Hematopoietic multipotent progenitor cell treated with erythropoietin and hydrocortisone succinate and interleukin-3 and kit ligand, for 6 days (in vitro differentiated cells): ENCODE measurements around the gene RAD51C.
"Not testable (repeated sequence)": the region's sequence is repeated elsewhere in the genome, so short reads cannot be mapped to it uniquely, and the experiment has no call there.

Source experiments
- DNase-seq: peaks from one replicate; pipeline ENCODE4 v3.0.0-alpha.2; 2015

The RAD51C gene

DNA sequence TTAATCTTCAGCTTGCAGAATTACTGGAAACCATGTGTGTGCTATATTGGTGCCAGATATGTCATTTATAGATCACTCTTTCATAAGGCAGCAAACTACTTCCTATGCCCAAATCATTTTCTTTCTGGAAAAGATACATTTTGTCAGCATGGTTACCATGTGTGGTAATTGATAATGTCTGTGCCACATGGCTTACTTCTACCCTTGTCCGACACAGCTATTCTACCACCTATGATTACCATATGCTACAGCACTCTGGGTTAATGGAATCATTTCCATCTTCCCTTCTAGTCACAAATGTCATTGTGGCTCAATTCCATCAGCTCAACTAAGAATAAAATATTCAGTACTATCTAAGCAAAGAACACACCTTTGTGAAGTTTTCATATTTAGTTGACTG is 55.3 kb downstream of the RAD51C start:
- no peak for DNase-seq

DNA sequence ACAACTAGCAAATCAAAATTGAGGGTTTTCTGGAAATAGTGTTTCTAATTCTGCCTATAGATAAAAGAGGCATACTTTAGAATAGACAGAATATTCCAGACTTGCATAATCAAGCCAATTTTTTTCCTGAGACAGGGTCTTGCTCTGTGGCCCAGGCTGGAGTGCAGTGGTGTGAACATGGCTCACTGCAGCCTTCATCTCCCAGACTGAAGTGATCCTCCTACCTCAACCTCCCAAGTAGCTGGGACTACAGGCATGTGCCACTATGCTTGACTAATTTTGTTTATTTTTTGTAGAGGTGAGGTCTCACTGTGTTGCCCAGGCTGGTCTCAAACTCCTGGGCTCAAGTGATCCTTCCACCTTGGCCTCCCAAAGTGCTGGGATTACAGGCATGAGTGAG is 57.2 kb downstream of the RAD51C start:
- DNase-seq, result not testable (repeated sequence)

DNA sequence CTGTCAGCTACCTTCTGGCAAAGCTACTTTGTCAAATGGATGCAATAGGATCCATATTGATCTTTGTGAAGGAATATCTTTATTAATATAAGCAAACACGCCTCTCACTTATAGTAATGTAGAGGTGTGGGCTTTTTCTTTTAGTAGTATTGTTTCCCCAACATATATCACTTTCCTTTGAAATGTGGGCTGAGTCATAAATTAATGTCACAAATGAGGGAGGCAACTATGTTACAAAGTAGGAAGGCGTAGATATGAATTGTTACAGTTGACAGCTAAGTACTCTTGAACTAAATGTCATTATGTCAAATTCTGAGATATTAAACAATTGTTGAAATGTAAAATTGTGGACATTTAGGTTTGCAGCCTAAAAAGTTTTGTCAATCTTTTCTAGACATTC is 60.6 kb downstream of the RAD51C start:
- no peak for DNase-seq

DNA sequence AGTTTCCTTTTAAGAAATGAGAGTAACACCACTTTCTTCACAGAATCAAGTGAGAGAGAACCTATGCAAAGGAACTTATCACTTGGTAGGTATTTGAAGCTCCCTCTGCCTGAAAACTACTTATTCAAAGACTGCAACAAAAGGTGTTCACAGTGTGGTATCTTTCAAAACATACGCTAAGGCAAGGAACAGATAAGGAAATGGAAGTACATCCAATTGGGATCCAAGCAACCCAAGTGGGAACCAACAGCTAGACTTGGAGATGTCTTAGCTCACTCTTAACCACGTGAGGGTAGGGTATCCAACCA is 62.8 kb downstream of the RAD51C start:
- DNase-seq, result no peak

DNA sequence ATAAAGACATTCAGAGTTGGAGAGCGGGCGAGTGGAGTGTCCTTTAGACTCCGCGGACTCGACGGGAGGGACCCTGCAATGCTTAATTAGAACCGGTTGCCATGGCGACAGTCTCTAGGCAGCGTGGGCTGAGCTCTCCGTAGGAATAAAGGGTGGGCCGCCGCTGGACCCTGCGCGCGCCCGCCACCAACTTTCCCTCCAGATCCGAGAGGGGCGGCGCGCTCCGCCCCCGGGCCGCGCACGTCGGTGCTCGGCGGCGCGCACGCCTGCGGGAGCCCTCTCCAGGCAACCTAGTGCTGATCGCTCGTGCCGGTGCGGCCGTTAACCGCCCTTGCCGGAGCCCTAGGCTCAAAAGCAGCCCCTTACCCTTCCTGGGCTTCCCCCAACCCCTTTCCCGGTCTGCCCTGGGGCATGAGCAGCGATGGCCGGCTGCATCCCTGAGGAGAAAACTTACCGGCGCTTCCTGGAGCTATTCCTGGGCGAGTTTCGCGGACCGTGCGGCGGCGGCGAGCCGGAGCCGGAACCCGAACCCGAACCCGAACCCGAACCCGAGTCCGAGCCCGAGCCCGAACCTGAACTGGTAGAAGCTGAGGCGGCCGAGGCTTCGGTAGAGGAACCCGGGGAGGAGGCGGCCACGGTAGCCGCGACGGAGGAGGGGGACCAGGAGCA is 63.3 kb downstream of the RAD51C start, which contains the start of gene PPM1E:
TSS of gene PPM1E (plus strand) at position 278 of the 669 bp plus-strand sequence.
- DNase-seq, result peak; percentile 67

DNA sequence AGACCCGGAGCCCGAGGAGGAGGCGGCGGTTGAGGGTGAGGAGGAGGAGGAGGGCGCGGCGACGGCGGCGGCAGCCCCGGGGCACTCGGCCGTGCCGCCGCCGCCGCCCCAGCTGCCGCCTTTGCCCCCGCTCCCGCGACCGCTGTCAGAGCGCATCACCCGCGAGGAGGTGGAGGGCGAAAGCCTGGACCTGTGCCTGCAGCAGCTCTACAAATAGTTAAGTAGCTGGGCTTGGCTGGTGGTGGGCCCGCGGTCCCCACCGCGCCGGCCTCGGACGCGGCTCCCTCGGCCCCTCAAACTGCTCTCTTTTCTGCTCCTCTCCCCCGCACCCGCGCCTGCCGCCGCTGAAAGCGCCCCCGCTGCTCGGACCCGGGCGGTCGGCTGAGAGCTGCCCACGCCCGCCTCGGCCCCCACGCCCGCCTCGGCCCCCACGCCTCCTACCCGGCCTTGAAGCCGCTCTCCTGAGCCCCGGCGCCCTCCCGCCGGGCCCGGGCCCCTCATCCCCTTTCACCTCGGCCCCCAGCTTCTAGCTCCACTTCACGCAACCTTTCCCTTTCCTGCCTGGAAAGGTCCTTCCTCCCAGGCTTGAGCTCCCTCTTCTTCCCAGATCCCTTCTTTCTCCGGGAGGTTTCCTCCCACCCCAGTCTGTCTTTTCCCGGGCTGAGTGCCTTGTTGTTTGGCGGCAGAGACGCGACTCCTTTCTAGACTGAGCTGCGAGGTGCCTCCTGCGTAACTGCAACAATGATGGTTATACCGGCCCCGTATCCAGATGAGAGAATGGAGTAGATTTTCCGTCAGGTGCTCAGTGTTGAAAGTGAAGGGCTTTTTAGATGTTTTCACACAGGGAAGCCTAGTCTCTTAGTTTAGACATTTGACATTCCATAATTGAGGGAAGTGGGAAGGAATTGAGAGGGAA is 64.1 kb downstream of the RAD51C start:
- peak; percentile 15 for DNase-seq

DNA sequence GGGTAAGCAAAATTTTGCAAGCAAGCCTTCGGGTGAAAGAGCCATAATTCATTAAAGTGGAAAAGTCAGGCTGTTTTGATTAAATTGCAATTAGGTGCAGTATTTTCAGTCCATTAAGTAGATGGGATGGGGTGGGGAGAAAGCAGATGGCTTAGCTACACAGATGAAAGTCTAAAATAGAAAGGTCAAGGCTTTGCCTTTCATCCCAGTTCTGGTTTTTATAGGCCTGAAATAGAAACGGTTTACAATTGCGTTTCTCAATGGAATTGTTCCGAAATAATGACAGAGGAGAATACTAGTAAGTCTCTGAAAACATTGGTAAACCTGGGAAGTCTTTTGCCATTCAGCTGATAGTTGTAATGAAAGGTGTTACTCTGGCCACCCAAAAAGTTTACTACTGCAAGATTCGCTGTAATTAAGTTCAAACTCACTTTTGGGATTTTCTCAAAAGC is 64.8 kb downstream of the RAD51C start:
- DNase-seq, result no peak

DNA sequence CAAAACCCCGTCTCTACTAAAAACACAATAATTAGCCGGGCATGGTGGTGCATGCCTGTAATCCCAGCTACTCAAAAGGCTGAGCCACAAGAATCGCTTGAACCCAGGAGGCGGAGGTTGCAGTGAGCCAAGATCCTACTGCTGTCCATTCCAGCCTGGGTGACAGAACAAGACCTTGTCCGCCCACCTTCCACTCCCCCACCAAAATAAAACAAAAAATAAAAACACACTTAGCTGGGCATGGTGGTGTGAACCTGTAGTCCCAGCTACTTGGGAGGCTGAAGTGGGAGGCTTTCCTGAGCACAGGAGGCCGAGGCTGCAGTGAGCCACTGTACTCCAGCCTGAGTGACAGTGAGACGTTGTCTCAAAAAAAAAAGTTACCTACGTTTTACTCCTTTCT is 66.5 kb downstream of the RAD51C start:
- no peak for DNase-seq

DNA sequence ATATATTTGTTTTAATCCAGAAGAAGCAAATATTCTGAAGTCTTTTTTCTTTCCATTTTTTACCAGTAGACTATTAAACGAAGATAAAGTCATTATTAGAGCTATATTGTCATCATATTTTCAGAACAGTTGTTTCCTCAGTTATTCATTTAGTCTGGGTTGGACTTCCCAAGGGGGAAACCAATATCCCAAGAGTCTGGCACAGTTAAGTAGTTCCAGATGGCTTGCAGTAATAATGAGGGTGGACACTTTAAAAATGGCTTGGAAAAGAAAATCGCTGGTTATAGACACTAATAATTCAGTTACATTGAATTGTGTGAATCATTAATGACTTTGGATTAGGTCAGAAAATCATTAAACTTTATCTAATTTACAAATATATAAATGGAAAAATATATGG is 67.1 kb downstream of the RAD51C start:
- no peak for DNase-seq

DNA sequence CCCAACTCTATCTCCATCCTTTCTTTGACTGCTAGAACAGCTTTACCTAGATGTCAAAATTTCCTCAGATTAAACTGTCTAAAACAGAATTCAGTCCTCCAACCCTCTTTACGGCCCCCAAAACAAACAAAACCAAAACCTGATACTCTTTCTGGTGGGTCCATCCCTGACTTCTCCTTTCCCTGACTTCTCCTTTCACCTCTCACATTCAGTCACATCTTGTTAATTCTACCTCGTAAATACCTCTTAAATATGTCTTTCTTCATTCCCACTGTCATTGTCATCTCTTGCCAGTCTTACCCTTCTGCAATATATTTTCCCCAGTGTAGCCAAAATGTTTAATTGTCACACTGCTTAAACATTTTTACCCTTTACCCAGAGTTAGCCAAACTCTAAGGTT is 67.8 kb downstream of the RAD51C start:
- no peak for DNase-seq

DNA sequence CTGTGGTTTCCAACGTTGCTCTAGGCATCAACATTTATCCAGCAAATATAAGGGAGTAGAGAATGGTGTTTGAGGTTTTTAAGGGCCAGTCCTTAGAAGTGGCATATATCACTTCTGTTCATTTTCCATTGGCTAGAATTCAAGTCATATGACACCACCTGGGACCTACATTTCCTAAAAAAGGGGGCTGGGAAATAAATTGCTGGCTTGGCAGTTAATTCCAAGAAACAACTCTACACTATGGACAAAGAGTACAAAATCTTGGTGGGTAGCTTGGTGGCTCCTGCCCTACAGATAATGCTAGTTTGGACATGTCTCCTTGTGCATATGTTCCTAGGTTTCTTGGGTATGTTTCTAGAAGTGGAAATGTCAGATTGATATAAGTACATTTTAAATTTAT is 70.9 kb downstream of the RAD51C start:
- no peak for DNase-seq

DNA sequence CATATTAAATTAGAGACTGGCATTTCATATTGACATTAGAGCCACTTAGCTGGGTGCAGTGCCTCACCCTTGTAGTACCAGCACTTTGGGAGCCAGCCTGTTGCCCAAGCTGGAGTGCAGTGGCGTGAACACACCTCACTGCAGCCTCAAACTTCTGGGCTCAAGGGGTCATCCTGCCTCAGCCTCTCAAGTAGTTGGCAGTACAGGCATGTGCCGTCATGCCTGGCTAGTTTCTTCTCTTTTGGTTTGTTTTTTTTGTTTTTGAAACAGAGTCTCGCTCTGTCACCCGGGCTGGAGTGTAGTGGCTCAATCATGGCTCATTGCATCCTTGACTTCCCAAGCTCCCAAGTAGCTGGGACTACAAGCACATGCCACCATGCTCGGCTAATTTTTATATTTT is 72.0 kb downstream of the RAD51C start:
- DNase-seq, result no peak

DNA sequence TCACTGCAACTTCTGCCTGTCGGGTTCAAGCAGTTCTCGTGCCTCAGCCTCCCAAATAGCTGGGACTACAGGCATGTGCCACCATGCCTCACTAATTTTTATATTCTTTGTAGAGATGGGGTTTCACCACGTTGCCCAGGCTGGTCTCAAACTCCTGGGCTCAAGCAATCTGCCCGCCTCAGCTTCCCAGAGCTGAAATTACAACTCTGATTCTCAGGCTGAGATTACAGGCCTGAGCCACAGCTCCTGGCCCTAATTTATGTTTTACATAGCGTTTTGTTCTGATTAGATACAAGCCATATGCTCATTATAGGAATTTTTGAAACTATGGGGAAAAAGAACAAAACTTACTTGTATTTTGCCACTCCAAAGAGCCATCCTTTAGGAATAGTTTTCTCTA is 86.1 kb downstream of the RAD51C start:
- DNase-seq, result not testable (repeated sequence)

DNA sequence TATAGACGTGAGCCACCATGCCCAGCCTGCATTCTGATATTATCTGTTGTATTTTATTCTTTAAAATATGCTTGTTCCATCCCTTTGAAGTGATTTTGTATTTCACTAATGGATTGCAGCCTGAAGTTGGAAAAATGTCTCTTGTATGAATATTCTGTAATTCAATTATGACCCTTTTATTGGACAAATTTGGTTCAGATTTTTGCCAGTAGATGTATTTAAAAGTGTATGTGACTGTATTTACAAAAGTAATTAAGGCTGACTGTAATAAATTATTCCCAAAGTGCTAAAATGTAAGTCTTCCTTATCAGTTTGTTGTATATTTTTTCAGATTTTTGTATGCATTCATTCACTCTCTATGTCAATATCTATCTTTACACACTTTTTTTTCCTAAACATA is 87.0 kb downstream of the RAD51C start:
- no peak for DNase-seq

DNA sequence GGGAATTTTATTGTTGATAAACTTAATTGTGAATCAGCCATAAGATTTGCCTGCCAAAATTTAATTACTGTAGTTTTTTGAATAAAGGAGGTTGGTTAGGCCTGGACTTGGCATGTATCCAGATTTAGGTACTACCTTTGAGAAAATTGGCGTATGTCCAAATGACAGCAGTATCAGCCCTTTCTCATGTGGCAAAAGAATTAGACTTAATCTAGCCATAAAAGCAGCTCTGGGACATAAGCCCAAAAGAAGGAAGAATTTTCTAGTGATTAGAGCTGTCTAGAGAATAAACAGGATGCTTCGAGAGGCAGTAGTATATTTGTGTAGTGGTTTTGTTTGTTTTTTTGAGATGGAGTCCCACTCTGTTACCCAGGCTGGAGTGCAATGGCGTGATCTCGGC is 91.0 kb downstream of the RAD51C start:
- peak; percentile 55 for DNase-seq

DNA sequence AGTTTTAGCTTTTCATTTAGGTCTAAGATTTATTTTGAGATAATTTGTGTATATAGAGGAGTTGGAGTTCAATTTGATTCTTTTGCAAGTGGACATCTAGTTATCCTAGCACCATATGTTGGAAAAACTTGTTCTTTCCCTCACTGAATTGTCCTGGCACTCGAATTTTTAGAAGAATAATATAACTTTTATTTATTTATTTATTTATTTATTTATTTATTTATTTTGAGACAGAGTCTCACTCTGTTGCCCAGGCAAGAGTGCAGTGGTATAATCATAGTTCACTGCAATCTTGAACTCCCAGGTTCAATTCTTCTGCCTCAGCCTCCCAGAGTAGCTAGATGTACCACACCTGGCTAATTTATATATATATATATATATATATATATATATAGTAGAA is 92.7 kb downstream of the RAD51C start:
- DNase-seq, result no peak
